Measurements from ENCODE around the gene APBA2.
"Not testable (repeated sequence)": the region's sequence is repeated elsewhere in the genome, so short reads cannot be mapped to it uniquely, and the experiment has no call there.

APBA2 gene

DNA sequence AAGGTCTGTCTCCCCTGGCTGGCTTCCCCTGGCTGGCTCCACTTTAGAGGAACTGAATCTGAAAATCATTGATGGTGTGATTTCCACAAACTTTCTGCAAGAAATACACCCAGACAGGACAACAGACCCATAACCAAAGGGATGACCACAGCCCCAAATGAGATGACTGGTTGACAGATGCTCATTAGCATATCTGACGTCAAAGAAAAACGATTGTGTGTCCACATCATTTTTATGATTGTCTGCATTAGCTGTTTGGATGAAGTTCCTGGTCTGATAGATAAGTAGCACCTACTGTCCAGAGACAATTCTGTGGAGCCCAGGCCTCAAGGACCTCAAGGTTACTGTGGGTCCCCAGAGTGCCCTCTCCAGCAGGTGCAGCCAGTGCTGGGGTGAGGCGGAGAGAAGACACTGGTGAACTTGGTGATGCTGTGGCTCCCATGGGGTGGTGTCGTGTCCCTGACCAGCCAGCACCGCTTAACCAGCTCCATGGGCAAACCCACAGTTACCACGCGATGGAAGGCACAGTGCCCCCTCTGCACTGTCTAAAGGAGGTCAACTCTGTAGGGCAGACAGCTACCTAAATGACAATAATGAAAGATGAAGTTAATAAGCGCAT is 256.5 kb downstream of the APBA2 start:
- no peak for DNase-seq

DNA sequence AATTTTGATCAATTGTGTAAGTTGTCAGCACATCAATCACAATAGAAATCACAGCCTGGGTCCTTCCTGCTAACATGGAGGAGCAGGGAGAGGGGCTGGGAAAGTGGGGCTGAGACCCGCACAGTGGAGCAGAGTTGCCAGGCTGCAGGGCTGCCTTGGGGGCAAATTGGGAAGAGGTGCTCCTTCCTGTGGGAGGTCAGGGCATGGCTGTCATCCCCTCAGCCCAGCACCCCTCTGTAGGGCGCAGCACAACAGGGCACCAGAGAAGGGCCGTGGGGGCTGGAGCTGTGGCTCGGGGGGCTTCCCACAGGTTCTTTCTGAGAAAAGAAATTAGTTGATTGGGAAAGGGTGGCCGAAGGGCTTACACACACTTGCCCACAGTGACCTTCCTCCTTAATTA is 257.5 kb downstream of the APBA2 start:
- no peak for DNase-seq

DNA sequence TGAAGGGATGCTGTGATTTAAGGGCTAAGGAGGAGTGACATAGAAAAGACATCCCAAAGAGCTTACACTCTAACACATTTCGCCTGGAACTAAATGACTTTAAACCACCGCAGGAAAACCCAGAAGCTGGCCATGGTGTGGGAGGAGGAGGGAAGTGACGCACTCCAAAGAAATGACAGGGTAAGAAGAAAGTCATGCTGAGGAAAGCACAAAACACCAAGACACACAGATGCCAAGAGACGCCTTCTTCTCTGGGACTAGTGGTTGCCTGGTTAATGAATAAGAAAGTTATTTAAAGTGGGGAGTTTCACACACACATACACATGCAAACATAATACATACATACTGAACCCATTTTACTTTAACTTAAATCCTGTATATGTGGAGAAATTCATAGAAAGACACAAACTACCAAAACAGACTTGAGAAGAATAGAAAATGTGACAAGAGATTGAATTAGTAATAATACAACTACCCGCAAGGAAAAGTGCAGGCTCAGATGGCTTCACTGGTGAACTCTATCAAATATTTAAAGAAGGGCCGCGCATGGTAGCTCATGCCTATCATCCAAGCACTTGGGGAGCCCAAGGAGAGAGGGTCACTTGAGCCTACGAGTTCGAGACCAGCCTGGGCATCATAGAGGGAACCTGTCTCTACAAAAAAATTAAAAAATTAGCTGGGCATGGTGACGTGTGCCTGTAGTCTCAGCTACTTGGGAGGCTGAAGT is 258.3 kb downstream of the APBA2 start:
- no peak for DNase-seq

DNA sequence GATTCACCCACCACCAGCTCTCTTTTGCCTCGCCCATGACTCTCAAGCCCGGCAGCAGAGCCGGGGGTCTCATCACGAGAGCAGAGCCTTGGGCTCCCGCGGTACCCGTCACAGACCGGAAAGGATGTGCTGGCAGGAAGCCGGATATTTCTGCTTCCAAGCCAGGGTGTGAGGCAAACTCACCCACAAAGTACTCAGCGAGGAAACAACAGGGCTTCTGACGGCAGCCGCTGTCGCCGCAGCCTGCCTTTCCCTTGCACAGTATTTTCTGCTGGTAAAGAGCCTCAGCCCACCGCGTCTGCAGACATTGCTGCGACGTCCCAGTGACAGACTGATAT is 263.9 kb downstream of the APBA2 start:
- no peak for DNase-seq

DNA sequence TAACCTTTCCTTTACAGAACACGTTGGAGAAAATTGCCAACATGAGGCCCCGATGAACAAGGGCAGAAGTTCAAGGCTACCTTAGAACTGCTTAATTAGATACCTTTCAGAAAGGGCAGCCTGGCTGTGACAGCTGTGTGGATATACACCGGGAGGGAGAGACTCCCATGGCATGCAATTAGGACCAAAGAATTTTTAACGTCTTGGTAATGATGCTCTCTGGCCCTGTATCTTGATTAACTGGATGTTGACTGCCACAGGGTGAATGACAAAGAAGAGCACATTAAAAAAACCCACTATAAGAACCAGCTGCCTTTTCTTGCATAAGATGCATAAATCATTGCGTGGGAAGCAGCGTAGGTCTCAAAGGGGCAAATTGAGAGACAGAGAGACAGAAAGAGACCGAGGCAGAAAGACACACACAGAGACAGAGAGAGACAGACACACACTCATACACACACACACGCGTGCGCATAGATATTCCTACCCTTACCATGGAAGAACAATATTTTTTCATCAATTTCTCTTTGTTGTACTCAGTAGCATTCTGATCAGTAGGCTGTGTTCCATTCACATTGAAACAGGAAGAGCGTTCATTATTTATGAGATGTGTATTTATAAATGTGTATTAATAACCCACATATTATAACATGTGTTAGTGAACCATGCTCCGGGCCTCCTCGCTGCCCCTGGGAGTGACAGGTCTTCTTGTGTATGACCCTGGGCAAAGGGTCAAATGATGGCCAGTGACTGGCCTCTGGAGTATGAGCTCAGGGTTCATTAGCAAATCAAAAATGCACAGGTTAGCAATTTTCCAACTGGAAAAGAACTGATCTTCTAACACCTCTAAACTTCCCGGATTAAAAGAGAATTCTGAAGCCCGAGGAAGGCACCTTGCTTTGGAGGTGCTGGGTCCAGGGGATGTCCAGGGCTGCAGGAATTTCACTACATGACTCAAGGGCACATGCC is 265.0 kb downstream of the APBA2 start:
- DNase-seq: no peak

DNA sequence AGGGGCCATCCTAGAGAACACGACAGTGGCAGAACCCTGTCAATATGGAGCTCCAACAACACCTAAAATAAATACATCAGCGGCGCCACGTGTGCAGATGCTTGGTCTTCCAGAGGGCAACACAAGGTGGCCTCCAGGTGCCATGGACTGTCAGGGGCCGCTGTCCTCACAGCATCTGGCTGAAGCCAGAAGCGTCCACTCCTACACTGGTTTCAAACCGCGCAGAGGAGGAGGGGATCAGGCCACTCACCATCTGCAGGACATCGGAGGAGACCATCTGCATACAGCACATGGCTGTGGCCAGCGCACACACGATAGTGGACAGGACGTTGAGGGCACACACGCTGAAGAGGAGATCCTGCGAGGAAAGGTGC is 265.7 kb downstream of the APBA2 start:
- no peak for DNase-seq

DNA sequence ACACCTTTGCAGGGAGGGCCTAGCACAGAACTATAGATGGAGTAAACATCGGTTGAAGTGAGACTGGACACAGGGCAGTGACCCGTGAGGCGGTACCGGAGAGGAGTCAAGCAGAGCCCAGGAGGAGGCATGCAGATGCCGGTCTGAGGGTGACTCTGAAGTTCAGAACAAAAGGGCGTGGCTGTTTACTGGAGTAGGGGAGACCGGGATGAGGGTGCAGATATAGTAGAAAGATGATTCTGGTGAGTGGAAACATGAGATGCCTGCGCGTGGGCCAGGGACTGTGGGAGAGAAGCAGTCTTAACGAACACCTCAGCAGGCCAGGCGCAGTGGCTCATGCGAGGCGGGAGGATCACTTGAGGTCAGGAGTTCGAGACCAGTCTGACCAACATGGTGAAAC is 270.7 kb downstream of the APBA2 start:
- DNase-seq: no peak

DNA sequence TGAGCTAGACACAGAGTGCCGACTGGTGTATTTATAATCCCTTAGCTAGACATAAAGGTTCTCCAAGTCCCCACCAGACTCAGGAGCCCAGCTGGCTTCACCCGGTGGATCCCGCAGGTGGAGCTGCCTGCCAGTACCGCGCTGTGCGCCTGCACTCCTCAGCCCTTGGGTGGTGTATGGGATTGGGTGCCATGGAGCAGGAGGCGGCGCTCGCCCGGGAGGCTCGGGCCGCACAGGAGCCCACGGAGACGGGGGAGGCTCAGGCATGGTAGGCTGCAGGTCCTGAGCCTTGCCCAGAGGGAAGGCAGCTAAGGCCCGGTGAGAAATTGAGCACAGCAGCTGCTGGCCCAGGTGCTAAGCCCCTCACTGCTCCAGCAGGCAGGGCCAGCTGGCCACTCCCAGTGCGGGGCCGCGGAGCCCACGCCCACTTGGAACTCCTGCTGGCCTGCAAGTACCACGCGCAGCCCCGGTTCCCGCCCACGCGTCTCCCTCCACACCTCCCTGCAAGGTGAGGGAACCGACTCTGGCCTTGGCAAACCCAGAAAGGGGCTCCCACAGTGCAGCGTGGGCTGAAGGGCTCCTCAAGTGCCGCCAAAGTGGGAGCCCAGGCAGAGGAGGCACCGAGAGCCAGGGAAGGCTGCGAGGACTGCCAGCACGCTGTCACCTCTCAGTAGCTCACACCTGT is 274.1 kb downstream of the APBA2 start:
- no peak for DNase-seq

DNA sequence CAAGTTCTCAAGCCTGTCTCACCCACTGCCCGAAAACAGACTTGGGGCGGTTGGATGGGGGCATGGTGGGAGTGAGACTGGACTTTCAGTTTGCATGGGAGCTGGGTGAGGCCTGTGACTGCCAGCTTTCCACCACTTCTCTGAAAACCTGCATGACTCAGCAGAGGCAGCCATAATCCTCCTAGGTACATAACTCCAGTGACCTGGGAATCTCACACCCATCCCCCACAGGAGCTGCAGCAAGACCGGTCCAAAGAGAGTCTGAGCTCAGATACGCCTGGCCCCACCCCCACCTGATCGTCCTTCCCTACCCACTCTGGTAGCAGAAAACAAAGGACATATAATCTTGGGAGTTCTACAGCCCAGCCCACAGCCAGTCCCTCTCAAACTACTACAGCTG is 276.6 kb downstream of the APBA2 start:
- DNase-seq: no peak

DNA sequence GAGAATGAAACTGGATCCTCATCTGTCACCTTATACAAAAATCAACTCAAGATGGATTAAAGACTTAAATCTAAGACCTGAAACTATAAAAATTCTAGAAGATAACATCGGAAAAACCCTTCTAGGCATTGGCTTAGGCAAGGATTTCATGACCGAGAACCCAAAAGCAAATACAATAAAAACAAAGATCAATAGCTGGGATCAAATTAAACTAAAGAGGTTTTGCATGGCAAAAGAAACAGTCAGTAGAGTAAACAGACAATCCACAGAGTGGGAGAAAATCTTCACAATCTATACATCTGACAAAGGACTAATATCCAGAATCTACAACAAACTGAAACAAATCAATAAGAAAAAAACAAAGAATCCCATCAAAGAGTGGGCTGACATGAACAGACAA is 281.3 kb downstream of the APBA2 start:
- not testable (repeated sequence) for DNase-seq

Data from stimulated activated naive CD4-positive, alpha-beta T cell treated with Interleukin-2 at 50 U/mL for 16 hours (primary cell).